Ascending aorta (tissue), 2 donors: ENCODE measurements around the gene GRID2IP. TPM values are rescaled to one million over a fixed set of nuclear protein-coding genes. Genes with fewer than 3 reads are reported as not detected.

Source experiments
- DNase-seq, 2 donors: peaks; one replicate each; pipeline ENCODE4 v3.0.0-alpha.2; 2019; ENCODE audit warnings: low spot score in 2 of 2
- H3K27ac ChIP-seq, 2 donors: fragments of 200-600 bp; sonication (generic); one replicate each; pipeline ENCODE4 v1.5.1; 2016 to 2017; ENCODE audit warnings: mild to moderate bottlenecking in 1 of 2
- H3K27me3 ChIP-seq: fragments of 200-600 bp; sonication (generic); one replicate; pipeline ENCODE4 v1.5.1; 2017
- H3K36me3 ChIP-seq, 2 donors: fragments of 200-600 bp; sonication (generic); one replicate each; pipeline ENCODE4 v1.5.1; 2016
- H3K4me1 ChIP-seq, 2 donors: fragments of 200-600 bp; sonication (generic); one replicate each; pipeline ENCODE4 v1.5.1; 2016 to 2017; ENCODE audit warnings: mild to moderate bottlenecking in 1 of 2
- H3K4me3 ChIP-seq, 2 donors: fragments of 200-600 bp; sonication (generic); one replicate each; pipeline ENCODE4 v1.5.1; 2016 to 2017; ENCODE audit warnings: mild to moderate bottlenecking in 1 of 2
- H3K9me3 ChIP-seq, 2 donors: fragments of 200-600 bp; sonication (generic); one replicate each; pipeline ENCODE4 v1.5.1; 2016
- intact Hi-C: fragments of 100-400 bp; cut with DNase I; formaldehyde crosslinking; loops from one replicate; pipeline ENCODE4 v1.15.1; 2023
- total RNA-seq: library from RNA; depleted of rRNA; stranded (reverse); fragments of >200 nt; gene quantifications from one replicate; pipeline ENCODE4 v1.1.0, GENCODE V29; 2016
- TF ChIP-seq, protein P1 (sequence below), 3 experiments: fragments of 200-600 bp in 2 of 3; fragments of 450-650 bp in 1 of 3; sonication (generic) in 2 of 3; IDR thresholded peaks; one replicate each; pipeline ENCODE4 v1.5.1; 2016 to 2019; ENCODE audit warnings: antibody characterized with exemption in 3 of 3, mild to moderate bottlenecking in 1 of 3, moderate library complexity in 1 of 3

The GRID2IP gene
- total RNA-seq, 1 donor from 2014 or later = not detected

DNA sequence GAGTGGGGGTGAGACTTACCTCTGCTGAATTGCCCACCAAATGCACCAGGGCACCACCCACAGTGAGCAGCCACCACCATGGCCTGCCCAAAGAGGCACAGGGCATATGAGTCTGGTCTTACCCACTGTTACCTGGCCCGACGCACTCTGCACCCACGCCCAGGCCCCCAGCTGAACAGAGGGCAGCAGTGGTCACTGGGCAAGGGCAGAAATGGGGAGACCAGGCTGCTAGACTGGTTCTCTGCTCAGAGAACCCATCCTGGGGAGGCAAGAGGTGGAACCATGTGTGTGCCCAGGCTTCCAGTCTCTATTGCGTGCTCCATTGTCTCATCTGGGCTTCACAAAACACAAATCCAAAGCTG lies 64.1 kb downstream of the GRID2IP start:
- no peak overlapping the region for H3K27ac ChIP-seq
- H3K36me3 ChIP-seq = no peaks in the 10 kb centered on the region
- peaks cover 7 to 10% of the 10 kb centered on the region in 2 donors for H3K4me1 ChIP-seq
- H3K9me3 ChIP-seq = no peaks in the 10 kb centered on the region
- no peaks in the 10 kb centered on the region for H3K27me3 ChIP-seq
- intact Hi-C loops = no loop called here
- H3K4me3 ChIP-seq = no peak overlapping the region
- TF ChIP-seq, protein P1, sequence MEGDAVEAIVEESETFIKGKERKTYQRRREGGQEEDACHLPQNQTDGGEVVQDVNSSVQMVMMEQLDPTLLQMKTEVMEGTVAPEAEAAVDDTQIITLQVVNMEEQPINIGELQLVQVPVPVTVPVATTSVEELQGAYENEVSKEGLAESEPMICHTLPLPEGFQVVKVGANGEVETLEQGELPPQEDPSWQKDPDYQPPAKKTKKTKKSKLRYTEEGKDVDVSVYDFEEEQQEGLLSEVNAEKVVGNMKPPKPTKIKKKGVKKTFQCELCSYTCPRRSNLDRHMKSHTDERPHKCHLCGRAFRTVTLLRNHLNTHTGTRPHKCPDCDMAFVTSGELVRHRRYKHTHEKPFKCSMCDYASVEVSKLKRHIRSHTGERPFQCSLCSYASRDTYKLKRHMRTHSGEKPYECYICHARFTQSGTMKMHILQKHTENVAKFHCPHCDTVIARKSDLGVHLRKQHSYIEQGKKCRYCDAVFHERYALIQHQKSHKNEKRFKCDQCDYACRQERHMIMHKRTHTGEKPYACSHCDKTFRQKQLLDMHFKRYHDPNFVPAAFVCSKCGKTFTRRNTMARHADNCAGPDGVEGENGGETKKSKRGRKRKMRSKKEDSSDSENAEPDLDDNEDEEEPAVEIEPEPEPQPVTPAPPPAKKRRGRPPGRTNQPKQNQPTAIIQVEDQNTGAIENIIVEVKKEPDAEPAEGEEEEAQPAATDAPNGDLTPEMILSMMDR (IDR thresholded peaks at IDR 0.05) = no peak
- no peak for DNase-seq

DNA sequence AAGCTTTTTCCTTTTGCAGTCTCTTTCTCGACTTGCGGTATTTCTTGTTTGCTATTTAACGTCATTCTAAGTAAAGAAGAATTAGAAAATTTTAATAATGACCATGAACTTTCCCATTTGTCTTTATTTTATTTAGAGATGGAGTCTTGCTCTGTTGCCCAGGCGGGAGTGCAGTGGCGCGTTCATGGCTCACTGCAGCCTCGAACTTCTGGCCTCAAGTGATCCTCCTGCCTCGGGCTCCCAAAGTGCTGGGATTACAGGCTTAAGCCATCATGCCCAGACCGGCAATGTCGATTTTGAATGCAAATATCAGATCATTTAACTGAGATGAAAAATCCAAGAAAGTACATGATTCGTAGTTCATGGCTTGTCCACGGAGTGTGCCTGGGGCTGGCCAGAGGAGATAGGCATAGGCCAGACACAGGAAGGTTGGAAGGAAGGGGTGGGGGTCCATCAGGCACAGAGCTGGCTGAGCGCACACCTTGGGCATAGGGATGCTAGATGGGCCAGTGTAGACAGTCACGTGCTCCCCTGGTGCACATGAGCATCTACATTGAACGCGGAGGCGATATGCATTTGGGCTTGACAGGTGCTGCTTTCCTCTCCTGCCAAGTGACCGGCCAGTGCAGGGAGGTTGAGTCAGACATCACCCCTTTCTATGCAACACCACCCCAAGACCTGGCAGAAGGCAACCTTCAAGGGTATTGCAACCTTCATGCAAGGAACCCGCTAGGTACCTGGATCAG lies 64.7 kb downstream of the GRID2IP start:
- TF ChIP-seq, protein P1 (IDR thresholded peaks at IDR 0.05) = no peak
- Histone ChIP-seq H3K4me3 (no peak overlapping the region), H3K27ac (no peak overlapping the region), H3K36me3 (no peaks in the 10 kb centered on the region), H3K9me3 (no peaks in the 10 kb centered on the region), H3K4me1 (peaks cover 11 to 13% of the 10 kb centered on the region in 2 donors), H3K27me3 (no peaks in the 10 kb centered on the region)
- intact Hi-C loops = no loop called here
- no peak for DNase-seq

- peaks cover 18 to 38% of the 10 kb centered on the region in 2 donors for H3K4me1 ChIP-seq
- H3K27me3 ChIP-seq = no peaks in the 10 kb centered on the region
- H3K27ac ChIP-seq = peak overlapping the region; percentile 94 to 97
- H3K9me3 ChIP-seq = no peaks in the 10 kb centered on the region
- TF ChIP-seq, protein P1 (IDR thresholded peaks at IDR 0.05) = peak in 1 of 3 experiments; percentile 11
- H3K36me3 ChIP-seq = no peaks in the 10 kb centered on the region
- DNase-seq = no peak
- H3K4me3 ChIP-seq = peak overlapping the region; percentile 98 to 100
- intact Hi-C loops = no loop called here
These were observed 68.5 kb downstream of the GRID2IP start for GRCh38 chr7:6482743-6483119.

- Histone ChIP-seq H3K27ac (peak overlapping the region in 1 of 2 donors; percentile 11), H3K36me3 (no peaks in the 10 kb centered on the region), H3K4me3 (peak overlapping the region; percentile 18 to 98), H3K4me1 (peaks cover 18 to 38% of the 10 kb centered on the region in 2 donors), H3K27me3 (no peaks in the 10 kb centered on the region), H3K9me3 (no peaks in the 10 kb centered on the region)
- no peak for DNase-seq
- intact Hi-C loops = no loop called here
- TF ChIP-seq, protein P1 (IDR thresholded peaks at IDR 0.05) = no peak
These were observed 69.0 kb downstream of the GRID2IP start for GRCh38 chr7:6482307-6482706.

- no peak for DNase-seq
- Histone ChIP-seq H3K4me3 (peak overlapping the region; percentile 5 to 18), H3K4me1 (peaks cover 24 to 40% of the 10 kb centered on the region in 2 donors), H3K27ac (no peak overlapping the region), H3K36me3 (no peaks in the 10 kb centered on the region), H3K9me3 (no peaks in the 10 kb centered on the region), H3K27me3 (no peaks in the 10 kb centered on the region)
- TF ChIP-seq, protein P1 (IDR thresholded peaks at IDR 0.05) = no peak
- intact Hi-C loops = no loop called here
These were observed 69.8 kb downstream of the GRID2IP start for GRCh38 chr7:6481445-6481844.
